MCF 10A (cell line): ENCODE data around the gene AQP11. TPM values are rescaled to one million over a fixed set of nuclear protein-coding genes. Genes with fewer than 3 reads are reported as not detected.

Source experiments
- total RNA-seq: library from RNA; stranded (reverse); gene quantifications from 2 replicates; pipeline ENCODE4 v1.2.3, GENCODE V29; 2022

The AQP11 gene
- total RNA-seq, 1 experiment from 2014 or later: not detected

Other genes starting within 250 kb of the AQP11 start
- 24.0 and 25.5 TPM in 2 replicates for gene PAK1, start 115.9 kb upstream of the AQP11 start, total RNA-seq
- 110 and 135 TPM in 2 replicates for gene CLNS1A, start 47.8 kb downstream of the AQP11 start, total RNA-seq
- gene RSF1, start 230.8 kb downstream of the AQP11 start, total RNA-seq: 62.0 and 71.2 TPM in 2 replicates
- 13.0 and 13.2 TPM in 2 replicates for gene AAMDC, start 231.2 kb downstream of the AQP11 start, total RNA-seq